ENCODE data around the gene ROBO2.

Gene ROBO2

DNA sequence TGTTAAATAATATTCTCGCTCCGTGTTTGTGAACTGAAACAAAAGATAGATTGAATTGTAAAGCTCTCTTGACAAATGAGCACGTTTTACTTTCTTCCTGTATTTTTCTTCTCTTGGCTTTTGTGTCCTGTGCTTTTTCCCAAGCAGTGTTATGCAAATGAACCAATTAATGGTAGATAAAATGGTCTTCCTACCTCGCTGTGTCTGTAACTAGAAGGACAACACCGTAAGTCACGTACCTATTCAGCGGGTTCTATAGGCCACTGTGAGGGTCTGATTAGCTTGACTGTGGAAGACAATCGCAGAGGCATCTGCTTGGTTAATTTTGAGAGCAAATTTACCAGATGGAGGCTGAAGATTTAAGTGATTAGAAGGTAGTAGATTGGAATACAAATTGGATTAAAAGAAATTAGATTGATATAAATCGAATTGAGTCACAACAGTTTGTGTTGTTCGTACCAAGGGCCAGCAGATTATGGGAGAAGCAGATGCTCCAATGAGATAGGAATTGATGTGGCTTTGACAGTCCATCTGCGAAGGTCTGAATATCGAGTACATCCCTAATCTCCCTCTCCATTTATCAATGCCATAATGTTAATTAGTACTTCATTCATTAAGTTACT is 40.2 kb downstream of the ROBO2 start:
- H3K9me3 ChIP-seq (ENCODE audit: control insufficient read depth, insufficient read depth, low read length), result no peaks in the 10 kb centered on the region
- H3K36me3 ChIP-seq (ENCODE audit: control insufficient read depth, insufficient read depth, low read length), result no peaks in the 10 kb centered on the region
- peaks cover 17% of the 10 kb centered on the region for H3K4me1 ChIP-seq (ENCODE audit: control insufficient read depth, insufficient read depth, low read length)
- no peak overlapping the region for H3K9ac ChIP-seq (ENCODE audit: low read depth, low read length)
- no peak overlapping the region for H3K4me3 ChIP-seq (ENCODE audit: low read depth, low read length)
- no peaks in the 10 kb centered on the region for H3K27me3 ChIP-seq (ENCODE audit: control insufficient read depth, insufficient read depth, low read length)

DNA sequence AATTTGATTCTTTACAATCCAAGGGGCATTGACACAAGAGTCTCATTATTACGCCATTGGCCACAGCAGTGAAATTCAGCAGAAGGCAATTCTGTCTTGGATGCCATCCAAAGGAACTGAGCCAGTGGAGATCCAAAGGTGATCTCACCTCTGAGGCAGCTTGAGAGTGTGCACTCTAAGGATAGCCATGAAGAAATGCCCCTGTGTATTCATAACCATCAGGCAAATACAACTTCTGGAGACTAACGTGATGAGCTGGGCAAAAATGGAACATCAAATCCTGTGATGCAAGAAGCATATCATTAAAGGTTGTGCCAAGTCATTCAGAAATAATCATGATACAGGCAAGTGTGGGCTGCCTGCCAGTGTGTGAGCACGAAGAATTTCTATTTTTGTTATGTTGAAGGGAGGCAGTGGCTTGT is 41.4 kb downstream of the ROBO2 start:
- Histone ChIP-seq H3K4me1 (ENCODE audit: control insufficient read depth, insufficient read depth, low read length) (peaks cover 17% of the 10 kb centered on the region), H3K27me3 (ENCODE audit: control insufficient read depth, insufficient read depth, low read length) (no peaks in the 10 kb centered on the region)

DNA sequence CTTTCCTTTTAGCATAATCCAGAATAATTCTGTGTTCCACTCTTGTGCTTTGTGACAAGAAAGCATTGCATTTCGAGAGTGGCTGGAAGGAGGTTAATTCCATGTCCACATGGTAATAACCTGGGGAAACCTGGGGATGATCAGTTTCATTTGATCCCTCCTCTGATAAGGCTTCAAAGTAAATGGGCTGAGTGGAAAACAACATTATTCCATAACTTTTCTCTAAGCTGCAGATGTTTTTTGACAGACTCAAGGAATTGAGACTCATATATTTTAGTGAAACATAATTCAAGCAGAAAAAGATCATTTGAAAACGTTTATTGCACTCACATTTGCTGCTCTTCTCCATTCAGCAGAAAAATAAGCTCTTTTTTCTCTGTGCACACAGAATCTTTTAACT is 44.6 kb downstream of the ROBO2 start:
- no peaks in the 10 kb centered on the region for H3K36me3 ChIP-seq (ENCODE audit: control insufficient read depth, insufficient read depth, low read length)
- H3K9me3 ChIP-seq (ENCODE audit: control insufficient read depth, insufficient read depth, low read length), result no peaks in the 10 kb centered on the region
- H3K27me3 ChIP-seq (ENCODE audit: control insufficient read depth, insufficient read depth, low read length), result no peaks in the 10 kb centered on the region
- H3K9ac ChIP-seq (ENCODE audit: low read depth, low read length), result no peak overlapping the region
- no peak overlapping the region for H3K4me3 ChIP-seq (ENCODE audit: low read depth, low read length)
- H3K4me1 ChIP-seq (ENCODE audit: control insufficient read depth, insufficient read depth, low read length), result peaks cover 15% of the 10 kb centered on the region

More for the DNA sequence above, 41.4 kb downstream of the ROBO2 start:
- no peaks in the 10 kb centered on the region for H3K36me3 ChIP-seq (ENCODE audit: control insufficient read depth, insufficient read depth, low read length)
- H3K9me3 ChIP-seq (ENCODE audit: control insufficient read depth, insufficient read depth, low read length), result no peaks in the 10 kb centered on the region
- no peak overlapping the region for H3K9ac ChIP-seq (ENCODE audit: low read depth, low read length)
- no peak overlapping the region for H3K4me3 ChIP-seq (ENCODE audit: low read depth, low read length)

DNA sequence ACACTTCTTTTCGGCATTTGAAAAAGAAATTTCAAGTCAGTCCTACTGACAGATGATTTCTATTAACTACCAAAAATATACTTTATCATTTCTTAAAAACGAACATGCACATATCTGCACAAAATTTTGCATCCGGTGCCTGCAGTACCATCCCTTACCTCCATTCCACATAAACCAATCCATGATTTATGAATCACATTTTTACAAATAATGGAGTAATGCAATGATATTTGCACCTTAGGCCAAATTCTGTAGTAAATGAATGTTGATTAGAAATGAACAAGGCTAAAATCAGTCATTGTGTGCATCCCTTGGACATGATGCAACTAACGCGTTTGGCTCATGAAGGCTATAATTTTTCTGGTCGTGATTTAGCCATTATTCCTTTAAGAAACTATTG is 46.5 kb downstream of the ROBO2 start:
- H3K4me1 ChIP-seq (ENCODE audit: control insufficient read depth, insufficient read depth, low read length), result no peaks in the 10 kb centered on the region
- H3K36me3 ChIP-seq (ENCODE audit: control insufficient read depth, insufficient read depth, low read length), result no peaks in the 10 kb centered on the region
- no peak overlapping the region for H3K9ac ChIP-seq (ENCODE audit: low read depth, low read length)
- no peak overlapping the region for H3K4me3 ChIP-seq (ENCODE audit: low read depth, low read length)
- no peaks in the 10 kb centered on the region for H3K27me3 ChIP-seq (ENCODE audit: control insufficient read depth, insufficient read depth, low read length)
- no peaks in the 10 kb centered on the region for H3K9me3 ChIP-seq (ENCODE audit: control insufficient read depth, insufficient read depth, low read length)

DNA sequence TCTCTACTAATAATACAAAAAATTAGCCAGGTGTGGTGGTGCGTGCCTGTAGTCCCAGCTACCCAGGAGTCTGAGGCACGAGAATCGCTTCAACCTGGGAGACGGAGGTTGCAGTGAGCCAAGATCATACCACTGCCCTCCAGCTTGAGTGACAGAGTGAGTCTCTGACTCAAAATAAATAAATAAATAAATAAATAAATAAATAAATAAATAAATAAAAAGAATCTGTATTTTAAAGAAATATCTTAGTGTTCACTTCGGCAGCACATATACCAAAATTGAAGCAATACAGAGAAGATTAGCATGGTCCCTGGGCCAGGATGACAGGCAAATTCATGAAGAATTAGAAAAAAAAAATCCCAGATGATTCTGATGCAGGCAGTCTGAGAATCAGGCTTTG is 51.9 kb downstream of the ROBO2 start:
- H3K4me1 ChIP-seq (ENCODE audit: control insufficient read depth, insufficient read depth, low read length), result no peaks in the 10 kb centered on the region
- no peaks in the 10 kb centered on the region for H3K9me3 ChIP-seq (ENCODE audit: control insufficient read depth, insufficient read depth, low read length)
- no peak overlapping the region for H3K9ac ChIP-seq (ENCODE audit: low read depth, low read length)
- no peaks in the 10 kb centered on the region for H3K27me3 ChIP-seq (ENCODE audit: control insufficient read depth, insufficient read depth, low read length)
- H3K4me3 ChIP-seq (ENCODE audit: low read depth, low read length), result no peak overlapping the region
- H3K36me3 ChIP-seq (ENCODE audit: control insufficient read depth, insufficient read depth, low read length), result no peaks in the 10 kb centered on the region

DNA sequence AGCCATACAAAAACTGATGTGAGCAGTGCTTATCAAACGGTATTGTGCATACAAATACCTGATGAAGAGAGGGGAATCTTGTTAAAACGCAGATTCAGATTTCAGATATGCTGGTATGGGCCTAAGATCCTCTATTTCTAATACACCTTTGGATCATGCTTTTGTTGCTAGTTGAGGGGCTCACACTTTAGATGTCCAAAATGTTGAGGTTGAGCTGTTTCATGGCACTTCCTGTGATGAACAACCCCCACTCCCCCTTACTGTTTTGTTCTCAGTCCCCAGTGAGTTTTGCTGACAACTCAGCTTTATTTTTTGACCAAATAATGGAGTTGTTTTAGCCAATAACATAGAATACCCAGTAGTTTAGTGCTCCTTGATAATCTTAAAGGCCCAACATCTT is 53.2 kb downstream of the ROBO2 start:
- Histone ChIP-seq H3K27me3 (ENCODE audit: control insufficient read depth, insufficient read depth, low read length) (no peaks in the 10 kb centered on the region), H3K36me3 (ENCODE audit: control insufficient read depth, insufficient read depth, low read length) (no peaks in the 10 kb centered on the region), H3K9me3 (ENCODE audit: control insufficient read depth, insufficient read depth, low read length) (no peaks in the 10 kb centered on the region), H3K4me1 (ENCODE audit: control insufficient read depth, insufficient read depth, low read length) (no peaks in the 10 kb centered on the region), H3K9ac (ENCODE audit: low read depth, low read length) (no peak overlapping the region), H3K4me3 (ENCODE audit: low read depth, low read length) (no peak overlapping the region)

DNA sequence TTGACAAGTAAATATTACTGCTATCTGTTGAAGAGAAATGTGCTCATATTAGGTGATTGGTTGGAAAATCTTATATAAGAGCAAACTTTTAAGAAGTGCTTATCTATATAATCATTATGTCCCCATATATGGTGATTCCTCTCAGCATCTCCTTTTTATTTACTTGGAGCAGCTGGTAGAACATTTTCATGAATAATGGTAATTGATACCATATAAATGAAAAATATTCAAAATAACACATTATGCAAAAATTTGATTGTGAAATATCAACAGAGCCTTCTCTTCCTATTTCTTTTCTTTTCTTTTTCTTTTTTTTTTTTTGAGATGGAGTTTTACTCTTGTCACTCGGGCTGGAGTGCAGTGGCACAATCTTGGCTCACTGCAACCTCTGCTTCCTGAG is 56.2 kb downstream of the ROBO2 start:
- H3K36me3 ChIP-seq (ENCODE audit: control insufficient read depth, insufficient read depth, low read length), result no peaks in the 10 kb centered on the region
- H3K9me3 ChIP-seq (ENCODE audit: control insufficient read depth, insufficient read depth, low read length), result no peaks in the 10 kb centered on the region
- no peak overlapping the region for H3K9ac ChIP-seq (ENCODE audit: low read depth, low read length)
- no peaks in the 10 kb centered on the region for H3K4me1 ChIP-seq (ENCODE audit: control insufficient read depth, insufficient read depth, low read length)
- H3K4me3 ChIP-seq (ENCODE audit: low read depth, low read length), result no peak overlapping the region
- no peaks in the 10 kb centered on the region for H3K27me3 ChIP-seq (ENCODE audit: control insufficient read depth, insufficient read depth, low read length)

DNA sequence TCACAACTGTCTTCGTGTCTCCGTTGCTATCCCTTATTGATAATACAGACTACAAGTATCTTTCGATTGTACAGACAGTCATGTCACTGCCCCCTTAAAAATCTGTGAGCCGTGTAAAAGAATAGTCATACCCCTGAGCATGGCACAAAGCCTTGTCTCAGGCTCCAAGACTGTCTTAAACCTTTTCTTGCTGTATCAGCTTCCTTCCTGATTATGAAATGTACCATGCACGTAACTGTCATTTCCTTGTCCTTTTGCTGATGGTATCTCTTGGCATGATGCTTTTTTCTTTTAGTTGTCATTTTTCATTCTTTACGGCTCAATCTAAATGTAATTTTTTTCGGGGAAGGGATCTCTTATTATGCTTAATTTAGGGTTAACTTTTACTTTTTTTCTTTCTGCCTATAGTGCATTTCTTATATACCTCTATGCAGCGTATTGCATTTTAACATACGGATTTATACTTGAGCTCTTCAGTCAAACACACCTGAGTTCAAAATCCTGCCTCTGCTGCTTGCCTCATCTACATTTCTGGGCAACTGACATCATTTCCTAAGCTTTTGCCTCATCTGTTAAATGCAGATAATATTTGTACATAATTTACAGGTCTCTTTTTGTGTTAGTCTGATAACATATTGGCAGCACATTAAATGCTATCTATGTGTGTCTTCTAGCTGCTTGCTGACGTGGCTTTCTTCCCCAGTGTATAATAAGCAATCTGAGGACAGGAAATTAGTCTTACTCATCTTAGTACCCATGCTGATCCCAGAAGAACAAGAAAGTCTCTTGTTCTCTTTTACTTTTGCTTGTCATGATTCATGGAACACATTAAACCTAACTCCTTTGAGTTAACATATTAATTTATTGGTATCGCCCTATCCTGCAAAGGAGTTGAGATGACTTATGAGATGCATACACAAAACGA is 57.3 kb downstream of the ROBO2 start:
- no peaks in the 10 kb centered on the region for H3K4me1 ChIP-seq (ENCODE audit: control insufficient read depth, insufficient read depth, low read length)
- no peak overlapping the region for H3K9ac ChIP-seq (ENCODE audit: low read depth, low read length)
- H3K27me3 ChIP-seq (ENCODE audit: control insufficient read depth, insufficient read depth, low read length), result no peaks in the 10 kb centered on the region
- H3K9me3 ChIP-seq (ENCODE audit: control insufficient read depth, insufficient read depth, low read length), result no peaks in the 10 kb centered on the region
- no peaks in the 10 kb centered on the region for H3K36me3 ChIP-seq (ENCODE audit: control insufficient read depth, insufficient read depth, low read length)
- no peak overlapping the region for H3K4me3 ChIP-seq (ENCODE audit: low read depth, low read length)

DNA sequence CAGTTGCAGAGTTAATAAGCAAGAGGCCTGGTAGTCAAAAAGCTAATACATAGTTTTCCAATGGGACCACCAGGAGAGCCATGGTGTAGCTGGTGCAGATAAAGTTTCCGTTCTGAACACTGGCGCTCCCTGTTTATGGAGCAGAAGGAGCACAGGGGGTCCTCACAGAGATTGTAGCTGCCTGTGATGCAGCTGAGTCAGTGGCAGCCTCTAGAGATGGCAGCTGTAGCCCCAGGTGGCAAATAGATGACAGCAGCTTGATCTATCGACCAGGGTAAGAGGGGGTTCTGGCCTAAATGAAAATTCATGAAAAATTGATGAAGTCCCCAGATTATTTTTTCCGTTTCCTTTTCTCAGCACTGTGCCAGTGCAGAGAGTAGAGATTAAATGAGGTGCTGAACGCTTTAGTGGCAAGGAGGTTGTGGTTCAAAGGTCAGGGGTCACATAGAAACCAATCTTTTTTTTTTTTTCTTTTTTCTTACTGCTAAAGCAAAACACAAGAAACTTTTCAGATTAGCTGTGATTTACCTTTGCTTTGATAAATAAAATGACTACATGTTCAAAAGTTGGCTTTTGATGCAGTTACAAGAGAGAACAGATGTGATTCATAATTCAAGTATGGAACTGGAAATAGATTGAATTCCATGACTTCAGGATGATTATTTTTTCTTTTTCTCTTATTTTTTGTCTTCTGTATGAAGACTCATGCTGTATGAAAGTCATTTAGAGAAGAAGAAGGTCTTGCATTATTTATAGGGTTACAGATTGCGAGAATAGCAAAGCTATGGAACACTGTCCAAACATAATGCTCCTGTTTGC is 63.3 kb downstream of the ROBO2 start:
- no peaks in the 10 kb centered on the region for H3K36me3 ChIP-seq (ENCODE audit: control insufficient read depth, insufficient read depth, low read length)
- no peaks in the 10 kb centered on the region for H3K4me1 ChIP-seq (ENCODE audit: control insufficient read depth, insufficient read depth, low read length)
- H3K4me3 ChIP-seq (ENCODE audit: low read depth, low read length), result no peak overlapping the region
- H3K27me3 ChIP-seq (ENCODE audit: control insufficient read depth, insufficient read depth, low read length), result no peaks in the 10 kb centered on the region
- H3K9me3 ChIP-seq (ENCODE audit: control insufficient read depth, insufficient read depth, low read length), result no peaks in the 10 kb centered on the region
- H3K9ac ChIP-seq (ENCODE audit: low read depth, low read length), result no peak overlapping the region

DNA sequence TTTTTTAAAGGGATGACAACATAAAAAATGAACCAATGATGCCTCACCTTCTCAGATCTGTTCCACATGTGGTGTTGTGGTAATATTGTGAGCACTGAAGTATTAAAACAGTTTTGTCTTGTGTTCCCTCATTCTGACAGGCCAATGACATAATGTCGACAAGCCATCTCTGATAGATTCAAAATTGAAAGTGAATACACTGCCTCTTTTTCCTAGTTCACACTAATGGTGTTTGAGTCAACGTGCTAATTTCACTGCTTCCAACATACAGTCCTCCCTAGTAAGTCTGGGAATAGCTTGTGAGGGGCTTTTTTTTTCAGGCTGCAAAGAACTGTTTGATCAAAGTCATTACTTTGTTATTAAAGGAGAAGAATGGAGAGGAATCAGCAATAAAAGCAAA is 82.8 kb downstream of the ROBO2 start:
- no peaks in the 10 kb centered on the region for H3K36me3 ChIP-seq (ENCODE audit: control insufficient read depth, insufficient read depth, low read length)
- no peaks in the 10 kb centered on the region for H3K4me1 ChIP-seq (ENCODE audit: control insufficient read depth, insufficient read depth, low read length)
- H3K4me3 ChIP-seq (ENCODE audit: low read depth, low read length), result no peak overlapping the region
- no peaks in the 10 kb centered on the region for H3K9me3 ChIP-seq (ENCODE audit: control insufficient read depth, insufficient read depth, low read length)
- H3K27me3 ChIP-seq (ENCODE audit: control insufficient read depth, insufficient read depth, low read length), result no peaks in the 10 kb centered on the region
- H3K9ac ChIP-seq (ENCODE audit: low read depth, low read length), result no peak overlapping the region

DNA sequence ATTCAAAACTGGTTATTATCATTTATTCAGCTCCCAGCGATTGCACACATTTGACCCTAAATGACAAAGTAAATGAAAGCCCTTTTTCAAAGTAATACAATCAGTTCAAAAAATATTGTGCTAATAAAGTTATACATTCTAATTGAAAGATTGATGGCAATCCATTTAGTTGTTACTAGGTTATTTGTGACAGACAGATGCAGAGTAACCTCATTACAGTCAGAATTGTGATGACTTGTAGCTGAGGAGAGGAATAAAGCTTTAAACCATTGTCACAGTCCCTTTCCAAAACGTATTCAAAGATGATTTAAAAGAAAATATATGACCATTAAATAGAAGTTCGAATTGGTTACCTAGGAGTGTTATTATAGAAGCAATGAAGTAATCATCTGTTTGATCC is 86.1 kb downstream of the ROBO2 start:
- no peak overlapping the region for H3K9ac ChIP-seq (ENCODE audit: low read depth, low read length)
- no peaks in the 10 kb centered on the region for H3K4me1 ChIP-seq (ENCODE audit: control insufficient read depth, insufficient read depth, low read length)
- H3K36me3 ChIP-seq (ENCODE audit: control insufficient read depth, insufficient read depth, low read length), result no peaks in the 10 kb centered on the region
- H3K4me3 ChIP-seq (ENCODE audit: low read depth, low read length), result no peak overlapping the region
- no peaks in the 10 kb centered on the region for H3K9me3 ChIP-seq (ENCODE audit: control insufficient read depth, insufficient read depth, low read length)
- H3K27me3 ChIP-seq (ENCODE audit: control insufficient read depth, insufficient read depth, low read length), result no peaks in the 10 kb centered on the region

Measured in iPS-15b (cell line).